HG02759 (cell line): ENCODE measurements around the gene RPL35.
"Not testable (repeated sequence)": the region's sequence is repeated elsewhere in the genome, so short reads cannot be mapped to it uniquely, and the experiment has no call there.

Experiments used
- ATAC-seq: cut with Tn5 transposase; IDR thresholded peaks from one replicate; pipeline ENCODE4 v1.9.1; 2021; ENCODE audit warnings: mild to moderate bottlenecking, moderate library complexity; ENCODE audit not compliant: unreplicated experiment

Gene RPL35

DNA sequence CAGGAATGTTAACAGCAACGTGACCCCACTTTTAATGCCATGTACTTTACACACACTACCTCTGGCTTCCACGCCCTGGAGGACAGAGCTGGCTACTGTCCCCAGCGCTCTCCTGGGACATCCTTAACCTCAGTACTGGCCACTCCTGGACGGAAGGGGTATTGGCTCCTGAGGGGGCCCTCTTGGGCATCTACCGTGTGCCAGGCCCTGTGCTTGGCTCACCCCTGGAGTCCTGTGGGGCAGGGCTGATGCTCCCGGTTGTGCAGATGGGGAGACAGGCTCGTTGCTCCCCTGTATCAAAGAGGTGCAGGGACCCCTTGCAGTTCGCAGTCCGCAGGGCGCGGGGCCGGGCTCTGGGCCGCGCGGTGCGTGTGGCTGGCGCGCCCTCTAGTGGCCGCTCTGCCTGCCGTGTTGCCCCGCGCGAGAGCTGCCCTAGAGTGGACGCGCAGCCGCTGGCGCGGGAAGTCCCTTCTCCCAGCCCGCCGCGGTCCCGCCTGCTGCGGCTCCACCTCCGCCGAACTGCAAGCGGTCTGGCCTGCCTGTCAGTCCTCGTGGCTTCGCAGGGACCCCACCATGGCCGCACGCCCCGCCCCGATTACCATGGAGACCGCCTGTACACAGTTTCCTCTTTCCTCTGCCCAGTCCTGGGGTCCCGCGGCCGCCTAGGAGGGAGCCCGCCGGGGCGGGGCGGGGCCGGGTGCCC lies 8.8 kb downstream of the RPL35 start, which contains the start of gene WDR38:
WDR38 (plus strand) TSS at position 632 of the 703 bp plus-strand sequence. CDS start 72 bp downstream, outside the sequence.
- peak; percentile 82 for ATAC-seq

DNA sequence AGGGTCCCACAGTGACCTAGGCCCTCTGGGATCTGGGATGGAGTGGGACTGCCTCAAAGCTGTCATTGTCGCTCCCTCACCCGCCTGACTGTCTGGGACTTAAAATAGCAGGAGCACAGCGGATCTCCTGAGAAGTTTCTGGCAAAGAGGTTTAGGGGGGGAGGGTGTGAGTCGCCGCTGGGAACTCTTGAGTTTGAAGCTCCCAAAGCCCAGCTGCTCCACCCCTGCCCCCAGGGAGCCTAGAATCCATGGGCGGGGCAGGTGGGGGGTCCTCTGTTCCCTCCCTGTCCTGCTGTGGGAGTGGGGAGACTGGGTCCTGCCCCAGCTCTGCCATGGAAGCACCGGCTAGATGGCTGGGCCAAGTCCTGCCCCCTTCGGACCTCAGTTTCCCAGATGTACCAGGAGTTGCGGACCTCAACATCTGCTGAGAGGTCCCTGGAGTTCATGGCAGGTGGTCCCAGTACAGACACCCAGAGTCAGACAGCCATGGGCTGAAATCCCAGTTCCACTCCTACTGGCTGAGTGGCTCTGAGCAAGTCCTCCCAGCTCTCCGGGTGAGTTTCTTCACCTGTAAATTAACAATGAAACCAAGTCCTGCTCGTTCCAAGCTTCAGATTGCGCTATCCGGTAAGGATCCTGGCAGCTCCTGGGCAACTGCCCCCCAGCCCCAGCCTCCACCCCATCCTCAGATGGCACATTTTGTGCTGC lies 9.5 kb downstream of the RPL35 start:
- no peak for ATAC-seq

GRCh38 chr9:124849801-124850200 lies 12.0 kb downstream of the RPL35 start:
- ATAC-seq = no peak

DNA sequence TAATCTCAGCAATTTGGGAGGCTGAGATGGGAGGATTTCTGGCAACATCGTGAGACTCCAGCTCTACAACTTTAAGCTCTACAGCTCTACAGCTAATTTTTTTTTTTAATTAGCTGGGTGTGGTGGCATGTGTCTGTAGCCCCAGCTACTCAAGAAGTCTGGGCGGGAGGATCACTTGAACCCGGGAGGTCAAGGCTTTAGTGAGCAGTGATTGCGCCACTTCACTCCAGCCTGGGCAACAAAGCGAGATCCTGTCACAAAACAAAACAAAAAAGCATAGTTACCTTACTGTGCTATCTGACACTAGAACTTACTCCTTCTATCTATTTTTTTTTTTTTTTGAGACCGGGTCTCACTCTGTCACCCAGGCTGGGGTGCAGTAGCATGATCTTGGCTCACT lies 14.8 kb downstream of the RPL35 start:
- ATAC-seq = no peak

GRCh38 chr9:124846467-124846866 lies 15.3 kb downstream of the RPL35 start:
- not testable (repeated sequence) for ATAC-seq

GRCh38 chr9:124844291-124844690 lies 17.5 kb downstream of the RPL35 start:
- no peak for ATAC-seq

GRCh38 chr9:124843456-124844034 lies 18.2 kb downstream of the RPL35 start:
- ATAC-seq = no peak

DNA sequence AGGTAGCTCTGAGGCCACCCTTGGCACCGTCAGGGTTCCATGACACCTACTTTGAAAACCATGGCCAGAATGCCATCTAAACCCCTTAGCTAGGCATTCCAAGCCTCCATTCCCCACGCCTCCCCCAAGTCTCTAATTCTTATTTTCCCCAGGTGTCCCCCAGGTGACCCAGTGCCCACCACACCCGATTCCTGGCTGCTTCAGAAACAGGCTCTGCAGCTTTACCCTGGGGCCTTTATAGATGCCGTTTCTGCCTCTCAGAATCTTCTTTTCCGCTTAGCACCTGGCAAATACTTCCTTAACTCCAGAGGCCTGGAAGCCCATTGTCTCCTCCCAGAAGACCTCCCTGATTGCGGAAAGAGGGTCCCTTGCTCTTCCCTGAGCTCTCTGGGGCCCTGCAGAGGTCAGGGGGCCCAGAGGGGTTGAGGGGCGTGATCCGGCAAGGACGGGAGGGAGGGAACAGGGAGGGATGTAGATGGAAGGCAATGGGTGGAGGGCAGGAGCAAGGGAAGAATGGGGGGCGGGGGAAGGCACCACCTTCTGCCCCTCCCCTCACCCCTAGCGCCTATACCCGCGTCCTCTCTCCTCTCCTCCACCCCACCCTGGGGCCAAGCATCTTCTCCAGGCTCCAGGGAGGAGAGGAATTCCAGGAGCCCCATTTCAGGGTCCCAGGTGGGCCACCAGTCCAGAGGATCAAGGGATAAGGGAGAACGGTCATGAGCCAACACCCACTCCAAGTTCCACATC lies 20.5 kb downstream of the RPL35 start:
- no peak for ATAC-seq

DNA sequence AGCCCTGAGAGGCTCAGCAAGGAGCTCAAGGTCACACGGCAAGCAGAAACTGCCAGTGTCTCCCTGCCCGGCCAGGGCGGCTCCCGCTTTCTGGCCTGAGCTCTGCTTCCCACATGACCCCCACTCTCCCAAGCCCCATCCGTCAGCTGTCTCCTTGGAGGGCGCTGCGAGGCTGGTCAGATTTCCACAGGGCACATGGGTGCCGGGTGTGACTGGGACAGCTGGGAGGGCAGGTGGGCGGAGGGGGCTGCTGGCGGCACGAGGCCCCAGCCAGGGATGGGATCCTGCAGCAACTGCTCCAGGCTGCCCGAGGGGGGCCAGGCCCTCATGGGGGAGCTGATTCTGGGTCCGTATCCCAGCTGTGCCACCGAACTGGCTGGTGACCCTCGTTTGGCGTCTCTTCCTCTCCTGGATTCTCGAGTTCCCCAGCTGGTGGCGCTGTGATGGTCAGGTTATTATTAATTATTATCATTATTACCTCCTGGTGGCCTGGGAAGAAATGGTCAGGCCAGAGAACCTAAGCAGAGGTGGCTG lies 21.4 kb downstream of the RPL35 start:
- no peak for ATAC-seq

GRCh38 chr9:124839612-124840299 lies 22.0 kb downstream of the RPL35 start:
- no peak for ATAC-seq

GRCh38 chr9:124838567-124839275 lies 23.0 kb downstream of the RPL35 start:
- ATAC-seq = not testable (repeated sequence)

DNA sequence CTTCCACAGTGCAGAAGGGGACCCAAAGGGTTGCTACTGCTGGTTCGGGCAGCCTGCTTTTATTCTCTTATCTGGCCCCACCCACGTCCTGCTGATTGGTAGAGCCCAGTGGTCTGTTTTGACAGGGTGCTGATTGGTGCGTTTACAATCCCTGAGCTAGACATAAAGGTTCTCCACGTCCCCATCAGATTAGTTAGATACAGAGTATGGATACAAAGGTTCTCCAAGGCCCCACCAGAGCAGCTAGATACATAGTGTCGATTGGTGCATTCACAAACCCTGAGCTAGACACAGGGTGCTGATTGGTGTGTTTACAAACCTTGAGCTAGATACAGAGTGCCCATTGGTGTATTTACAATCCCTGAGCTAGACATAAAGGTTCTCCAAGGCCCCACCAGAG lies 23.6 kb downstream of the RPL35 start:
- ATAC-seq = not testable (repeated sequence)

DNA sequence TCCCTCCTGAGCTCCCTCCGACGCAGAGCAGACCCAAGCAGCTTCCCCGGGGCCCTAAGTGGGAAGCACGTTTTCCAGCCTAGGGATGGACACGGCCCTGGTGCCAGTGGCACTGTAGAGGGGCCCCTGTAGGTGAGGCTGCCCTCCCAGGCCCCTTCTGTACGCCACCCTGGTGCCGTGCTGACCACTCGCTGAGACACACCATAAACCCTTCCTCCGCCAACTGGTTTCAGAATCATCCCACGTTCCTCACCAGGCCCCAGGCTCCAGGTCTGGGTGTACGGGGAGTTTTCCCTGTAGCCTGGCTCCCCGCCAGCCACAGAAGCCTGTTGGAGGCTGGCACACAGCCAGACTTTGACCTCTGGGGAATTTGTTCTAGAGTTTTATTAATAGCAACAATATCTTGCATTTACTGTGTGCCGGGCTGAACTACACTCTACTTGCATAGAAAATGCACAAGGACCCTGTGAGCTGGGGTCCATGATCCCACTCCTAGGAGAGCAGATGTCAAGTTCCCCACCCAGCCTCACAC lies 26.7 kb downstream of the RPL35 start:
- no peak for ATAC-seq

- ATAC-seq = no peak
These were observed 27.2 kb downstream of the RPL35 start for GRCh38 chr9:124834591-124834990.

DNA sequence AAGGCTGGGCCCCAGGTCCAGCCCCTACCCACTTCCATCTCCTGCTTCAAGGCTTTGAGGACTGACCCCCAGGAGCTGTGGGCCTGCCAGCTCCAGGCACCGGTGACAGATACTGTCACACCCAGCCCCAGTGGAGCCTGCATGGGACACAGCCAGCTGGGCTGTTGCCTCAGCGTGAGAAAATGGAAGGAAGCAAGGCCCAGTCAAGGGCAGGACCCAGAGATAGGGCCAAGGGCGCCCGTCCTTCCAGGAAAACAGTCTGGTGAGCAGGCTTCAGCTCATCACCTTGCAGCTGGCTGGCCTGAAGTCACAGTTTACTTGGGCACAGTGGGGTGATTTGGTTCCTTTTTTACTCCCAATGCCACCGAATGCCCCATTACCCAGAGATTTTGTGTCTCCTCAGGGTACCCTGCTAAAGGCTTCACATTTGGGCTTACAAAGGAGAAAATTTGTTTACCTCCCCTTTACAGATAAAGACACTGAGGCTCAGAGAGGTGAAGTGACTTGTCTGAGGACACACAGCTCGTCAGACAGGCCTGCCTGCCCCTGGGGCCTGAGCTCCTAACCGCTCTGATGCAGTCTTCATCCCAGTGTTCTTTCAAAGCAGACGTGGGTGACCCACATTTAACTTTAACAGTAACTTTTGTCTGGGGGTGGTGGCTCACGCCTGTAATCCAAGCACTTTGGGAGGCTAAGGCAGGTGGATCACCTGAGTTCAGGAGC lies 30.0 kb downstream of the RPL35 start:
- no peak for ATAC-seq

- ATAC-seq = no peak
These were observed 31.2 kb downstream of the RPL35 start for GRCh38 chr9:124830593-124830992.

GRCh38 chr9:124829334-124829669 lies 32.5 kb downstream of the RPL35 start:
- ATAC-seq = no peak

GRCh38 chr9:124828489-124829333 lies 33.0 kb downstream of the RPL35 start:
- ATAC-seq = no peak
